Mesodermal cell (in vitro differentiated cells): ENCODE results near the gene MACROH2A2.
"Not testable (repeated sequence)": the region's sequence is repeated elsewhere in the genome, so short reads cannot be mapped to it uniquely, and the experiment has no call there.

Experiments used
- H3K27ac ChIP-seq: 2 replicates; pipeline ENCODE4 v1.7.0; 2013; ENCODE audit warnings: mild to moderate bottlenecking, low read depth, low read length, moderate library complexity; ENCODE audit not compliant: severe bottlenecking
- H3K36me3 ChIP-seq: 2 replicates; pipeline ENCODE4 v1.7.1; 2013; ENCODE audit warnings: mild to moderate bottlenecking, low read length, moderate library complexity; ENCODE audit not compliant: control insufficient read depth, insufficient read depth
- H3K4me1 ChIP-seq: one replicate; pipeline ENCODE4 v1.7.1; 2013; ENCODE audit warnings: mild to moderate bottlenecking, low read length; ENCODE audit not compliant: insufficient read depth, control insufficient read depth, poor library complexity, severe bottlenecking
- H3K4me3 ChIP-seq: 2 replicates; pipeline ENCODE4 v1.7.0; 2013; ENCODE audit warnings: low read length, control low read depth, mild to moderate bottlenecking; ENCODE audit not compliant: insufficient read depth, poor library complexity, severe bottlenecking; ENCODE audit errors: extremely low read depth
- H3K9me3 ChIP-seq: 2 replicates; pipeline ENCODE4 v1.7.1; 2013; ENCODE audit warnings: mild to moderate bottlenecking, low read length, moderate library complexity; ENCODE audit not compliant: control insufficient read depth
- WGBS, 2 experiments: methylation state at CpG; one replicate each; pipeline ENCODE4 v1.1.5; 2013; ENCODE audit warnings: missing lambda C conversion rate in 2 of 2; ENCODE audit not compliant: insufficient coverage in 2 of 2; 5-methylcytosine and 5-hydroxymethylcytosine counted together

The MACROH2A2 gene

DNA sequence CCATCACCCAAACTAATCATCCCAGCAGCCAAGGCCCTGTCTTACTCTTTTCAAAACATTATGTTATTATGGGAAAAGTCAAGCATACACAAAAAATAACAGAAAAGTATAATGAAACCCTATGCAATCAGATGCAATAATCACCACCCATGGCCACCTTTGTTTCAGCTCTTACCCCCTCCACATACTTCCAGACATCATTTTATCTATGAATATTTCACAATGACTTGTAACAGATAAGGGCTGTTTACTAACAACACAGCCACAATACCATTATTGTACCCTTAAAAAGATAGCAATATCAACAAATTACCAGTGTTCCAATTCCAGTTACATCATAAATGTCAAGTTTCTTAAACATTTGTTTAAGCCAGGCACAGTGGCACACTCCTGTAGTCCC, 44.8 kb downstream of the MACROH2A2 start:
- H3K36me3 ChIP-seq = peaks cover 91% of the 10 kb centered on the region
- H3K9me3 ChIP-seq = no peaks in the 10 kb centered on the region
- H3K4me3 ChIP-seq = no peak overlapping the region
- no peaks in the 10 kb centered on the region for H3K4me1 ChIP-seq
- H3K27ac ChIP-seq = no peak overlapping the region

DNA sequence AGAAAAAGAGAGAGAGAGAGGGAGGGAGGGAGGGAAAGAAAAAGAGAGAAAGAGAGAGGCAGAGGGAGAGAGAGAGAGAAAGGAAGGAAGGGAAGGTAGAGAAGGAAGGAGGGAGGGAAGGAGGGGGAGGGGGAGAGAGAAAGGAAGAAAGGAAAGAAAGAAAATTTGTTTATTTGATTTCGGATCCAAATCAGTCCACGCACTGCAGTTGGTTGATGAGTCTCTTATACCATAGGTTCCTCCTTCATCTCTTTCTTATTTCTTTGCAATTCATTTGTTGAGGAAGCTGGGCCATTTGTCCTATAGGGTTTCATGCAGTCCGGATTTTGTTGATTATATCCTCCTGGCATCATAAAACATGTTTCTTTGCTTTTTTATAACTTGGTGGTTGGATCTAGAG, 45.6 kb downstream of the MACROH2A2 start:
- no peak overlapping the region for H3K27ac ChIP-seq
- no peaks in the 10 kb centered on the region for H3K4me1 ChIP-seq
- peaks cover 88% of the 10 kb centered on the region for H3K36me3 ChIP-seq
- no peak overlapping the region for H3K4me3 ChIP-seq
- WGBS, 2 experiments = 76% methylated on average over 2 of the region's 3 CpGs; no CpG with 5 or more reads in 1 of the 2 experiments
- H3K9me3 ChIP-seq = no peaks in the 10 kb centered on the region

DNA sequence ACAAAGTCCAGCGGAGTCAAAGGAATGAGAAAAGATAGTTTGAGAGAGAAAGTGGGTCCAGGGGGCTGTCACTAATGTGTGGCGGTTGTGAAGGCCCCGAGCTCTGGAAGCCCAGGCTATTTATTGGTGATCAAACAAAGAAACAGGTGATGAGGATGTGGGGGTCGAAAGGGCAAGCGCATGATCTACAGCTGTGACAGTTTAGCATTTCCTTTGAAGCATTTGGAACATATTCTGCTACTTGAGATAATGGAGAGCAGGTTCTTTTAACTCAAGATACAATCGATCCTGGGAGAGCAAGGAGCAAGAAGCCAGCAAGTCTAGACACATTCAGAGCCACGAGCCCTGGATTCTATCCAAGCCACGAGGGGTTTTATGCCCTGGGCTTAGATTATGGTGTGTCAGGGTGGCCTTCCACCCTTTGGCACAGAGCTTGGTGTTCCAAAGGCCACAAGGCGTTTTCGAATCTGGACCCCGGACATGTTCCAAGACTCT, 48.5 kb downstream of the MACROH2A2 start:
- H3K9me3 ChIP-seq, H3K27ac ChIP-seq, H3K4me3 ChIP-seq, H3K4me1 ChIP-seq: not testable (repeated sequence)
- H3K36me3 ChIP-seq = peaks cover 82% of the 10 kb centered on the region
- WGBS, 2 experiments = 95 to 96% methylated on average over 9 to 11 of the region's 11 CpGs

DNA sequence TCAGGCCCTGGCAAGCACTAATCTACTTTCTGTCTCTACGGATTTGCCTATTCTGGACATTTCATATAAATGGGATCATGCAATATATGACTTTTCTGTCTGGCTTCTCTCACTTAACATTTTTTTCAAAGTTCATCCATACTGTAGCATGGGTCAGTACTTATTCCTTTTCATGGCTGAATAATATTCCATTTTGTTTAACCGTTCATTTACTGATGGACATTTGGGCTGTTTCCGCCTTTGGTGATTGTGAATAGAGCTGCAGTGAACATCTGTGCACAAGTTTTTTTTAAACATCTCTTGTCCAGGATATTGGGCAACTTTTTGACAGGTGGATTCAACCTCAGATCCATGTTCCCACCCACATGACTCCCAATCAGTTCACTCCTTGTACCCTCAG, 49.0 kb downstream of the MACROH2A2 start:
- H3K36me3 ChIP-seq = peaks cover 79% of the 10 kb centered on the region
- no peaks in the 10 kb centered on the region for H3K9me3 ChIP-seq
- no peak overlapping the region for H3K4me3 ChIP-seq
- no peak overlapping the region for H3K27ac ChIP-seq
- 100% methylated on average over 1 to 2 of the region's 3 CpGs for WGBS, 2 experiments
- H3K4me1 ChIP-seq = no peaks in the 10 kb centered on the region

DNA sequence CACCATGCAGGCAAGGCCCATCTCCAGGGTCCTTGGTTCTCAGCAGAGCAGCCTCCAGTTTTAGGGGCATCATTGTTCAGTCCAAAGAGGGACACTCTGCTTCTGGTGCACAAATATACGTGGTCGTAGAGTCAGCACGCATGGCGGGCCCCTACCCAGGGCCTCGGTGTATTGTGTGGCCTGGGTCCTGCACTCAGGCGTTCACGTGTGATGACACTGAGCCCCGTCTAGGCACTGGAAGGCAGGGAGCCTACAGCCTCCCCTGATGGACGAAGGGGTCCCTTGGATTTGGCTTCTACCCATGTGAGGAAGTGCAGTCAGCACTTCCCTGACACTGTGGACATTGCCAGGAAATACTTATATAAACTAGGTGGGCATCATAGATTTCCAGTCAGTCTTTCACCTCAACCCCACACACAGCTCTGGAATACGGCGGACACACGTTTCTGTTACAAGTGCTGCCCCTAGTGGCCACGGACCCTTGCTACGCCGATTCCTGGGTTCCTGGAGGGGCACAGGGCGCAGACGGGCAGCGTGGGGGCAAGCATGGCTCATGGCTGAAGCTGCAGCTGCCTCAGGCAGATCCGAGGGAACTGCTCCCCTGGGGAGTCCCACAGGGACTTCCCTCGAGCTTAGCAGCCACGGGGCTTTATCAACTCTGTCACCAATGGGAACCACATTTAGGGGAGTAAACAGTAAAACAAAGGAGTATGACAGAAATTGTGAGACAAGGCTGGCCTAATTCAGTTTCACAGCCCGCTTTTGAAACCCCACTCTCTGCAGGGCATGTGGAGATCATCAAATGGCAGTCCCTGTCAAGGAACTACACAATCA, 54.5 kb downstream of the MACROH2A2 start:
- H3K36me3 ChIP-seq = peaks cover 67% of the 10 kb centered on the region
- no peaks in the 10 kb centered on the region for H3K4me1 ChIP-seq
- no peak overlapping the region for H3K4me3 ChIP-seq
- no peaks in the 10 kb centered on the region for H3K9me3 ChIP-seq
- 70 to 84% methylated on average over 14 to 21 of the region's 22 CpGs for WGBS, 2 experiments
- no peak overlapping the region for H3K27ac ChIP-seq

DNA sequence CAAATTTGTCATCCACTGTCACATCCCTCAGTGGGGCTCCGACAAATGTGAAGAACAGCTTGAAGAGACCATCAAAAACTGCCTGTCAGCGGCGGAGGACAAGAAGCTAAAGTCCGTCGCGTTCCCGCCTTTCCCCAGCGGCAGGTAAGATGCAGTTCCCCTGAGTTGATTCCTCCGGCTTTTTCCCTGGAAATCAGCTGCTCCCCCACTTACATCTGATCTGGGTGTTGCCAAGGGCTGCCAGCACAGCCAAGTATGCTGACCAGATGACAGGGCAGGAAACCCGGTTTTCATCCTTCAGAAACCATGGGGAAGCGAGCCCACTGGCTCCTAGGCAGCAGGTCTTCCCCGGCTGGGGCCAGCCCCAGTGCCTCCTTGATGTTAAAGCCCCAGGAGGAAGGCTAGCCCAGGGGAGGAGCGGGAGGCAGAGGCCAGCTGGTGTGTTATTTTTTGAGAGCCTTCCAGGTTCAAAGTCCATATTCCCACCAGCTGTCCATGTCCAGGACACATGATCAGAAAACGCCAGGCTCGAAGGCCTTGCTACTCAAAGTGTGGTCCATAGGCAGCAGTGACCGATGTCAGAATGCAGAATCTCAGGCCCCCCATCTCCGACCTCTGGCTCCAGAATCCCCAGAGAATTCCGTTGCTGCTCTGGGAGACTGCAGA, 56.6 kb downstream of the MACROH2A2 start:
- no peak overlapping the region for H3K27ac ChIP-seq
- H3K4me3 ChIP-seq = no peak overlapping the region
- H3K9me3 ChIP-seq = no peaks in the 10 kb centered on the region
- H3K4me1 ChIP-seq = no peaks in the 10 kb centered on the region
- WGBS, 2 experiments = 96 to 97% methylated on average over 17 of the region's 18 CpGs
- H3K36me3 ChIP-seq = peaks cover 66% of the 10 kb centered on the region

DNA sequence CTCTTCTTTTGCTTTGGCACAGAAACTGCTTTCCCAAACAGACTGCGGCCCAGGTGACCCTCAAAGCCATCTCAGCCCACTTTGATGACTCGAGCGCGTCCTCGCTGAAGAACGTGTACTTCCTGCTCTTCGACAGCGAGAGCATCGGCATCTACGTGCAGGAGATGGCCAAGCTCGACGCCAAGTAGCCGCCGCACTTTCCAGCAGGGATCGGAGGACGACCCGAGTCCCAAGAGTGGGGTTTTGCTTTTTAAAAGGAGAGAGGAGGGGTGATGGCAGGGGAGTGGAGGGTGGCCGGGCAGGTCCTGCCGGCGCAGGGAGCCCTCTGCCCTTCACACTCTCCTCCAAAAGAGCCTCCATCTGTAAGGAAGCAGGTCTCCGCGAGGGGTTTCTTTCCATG, 58.9 kb downstream of the MACROH2A2 start:
- no peak overlapping the region for H3K27ac ChIP-seq
- no peaks in the 10 kb centered on the region for H3K9me3 ChIP-seq
- peaks cover 50% of the 10 kb centered on the region for H3K36me3 ChIP-seq
- H3K4me3 ChIP-seq = no peak overlapping the region
- no peaks in the 10 kb centered on the region for H3K4me1 ChIP-seq
- WGBS, 2 experiments = 97% methylated on average over 6 to 17 of the region's 22 CpGs

DNA sequence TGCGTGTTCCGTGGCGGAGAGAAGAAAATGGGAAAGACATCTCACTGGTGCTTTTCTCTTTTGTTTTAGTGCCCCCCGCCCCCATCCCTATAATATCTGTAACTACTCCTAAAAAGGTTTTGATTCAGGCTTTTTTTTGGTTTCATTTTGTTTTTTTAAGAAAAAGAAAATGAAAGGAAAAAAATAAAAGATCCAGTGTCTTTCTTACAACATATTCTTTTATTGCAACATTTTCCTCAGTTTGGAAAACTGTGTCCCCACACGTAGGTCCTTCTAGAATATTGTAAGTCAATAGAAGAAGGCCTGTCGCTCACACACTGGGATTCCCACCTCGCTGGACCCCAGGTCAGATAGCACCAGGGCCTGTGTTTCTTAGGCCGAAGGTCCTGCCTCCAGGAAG, 59.4 kb downstream of the MACROH2A2 start:
- Histone ChIP-seq H3K36me3 (peaks cover 50% of the 10 kb centered on the region), H3K9me3 (no peaks in the 10 kb centered on the region)
- WGBS, 2 experiments = 94 to 98% methylated on average over 4 of the region's 8 CpGs

DNA sequence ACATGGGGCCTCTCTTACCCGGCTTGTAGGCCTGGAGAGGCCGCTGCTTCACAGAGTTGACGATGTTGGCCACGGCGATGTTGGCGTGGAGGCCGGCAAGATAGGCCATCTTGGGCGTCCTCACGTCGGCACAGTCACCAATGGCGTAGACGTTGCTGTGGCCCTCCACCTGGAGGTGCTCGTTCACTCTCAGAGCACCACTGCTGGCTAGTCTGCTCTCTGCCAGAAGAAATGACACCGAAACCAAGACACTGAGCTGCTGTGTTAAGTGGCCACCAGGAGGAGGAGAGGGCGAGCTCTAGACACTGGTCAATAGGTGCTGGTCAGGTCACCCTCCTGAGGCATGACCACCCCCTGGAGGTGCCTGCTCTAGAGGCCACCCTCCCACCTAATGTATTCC, 62.3 kb downstream of the MACROH2A2 start:
- no peak overlapping the region for H3K27ac ChIP-seq

More for the DNA sequence above, 59.4 kb downstream of the MACROH2A2 start:
- Histone ChIP-seq H3K4me3 (no peak overlapping the region), H3K27ac (no peak overlapping the region), H3K4me1 (no peaks in the 10 kb centered on the region)

DNA sequence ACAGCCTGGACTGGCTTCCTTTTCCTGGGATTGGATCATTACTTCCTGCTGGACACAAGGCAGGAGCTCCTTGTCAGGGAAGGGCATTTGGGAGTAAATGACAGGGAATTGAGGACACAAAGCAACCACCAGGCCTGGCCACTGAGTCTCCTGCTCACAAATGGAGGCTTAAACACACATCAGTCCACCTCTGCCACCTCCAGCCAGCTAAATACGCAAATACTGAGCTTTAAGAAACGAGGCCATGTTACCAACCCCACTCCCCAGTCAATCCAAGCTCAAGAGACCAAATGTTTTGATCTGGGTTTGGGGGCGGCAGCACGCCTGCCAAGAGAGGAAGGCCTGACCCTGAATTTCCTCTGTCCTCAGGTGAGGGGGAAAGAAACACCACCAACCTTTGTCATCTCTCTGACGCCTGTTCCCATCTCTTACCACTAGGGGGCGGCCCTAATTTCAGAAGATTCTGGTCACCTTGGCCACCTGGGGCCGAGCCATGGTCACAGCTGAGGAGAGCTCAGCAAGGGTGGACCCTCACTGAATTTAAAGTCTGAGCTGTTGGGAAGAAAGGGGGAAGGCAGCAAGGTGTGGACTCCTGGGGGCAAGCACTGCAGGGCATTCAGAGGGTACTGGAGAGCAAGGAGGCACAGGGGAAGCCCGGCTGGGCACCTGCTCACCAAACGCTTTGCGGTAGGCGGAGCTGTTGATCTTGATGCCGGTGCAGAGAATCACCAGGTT, 63.5 kb downstream of the MACROH2A2 start:
- Histone ChIP-seq H3K27ac (no peak overlapping the region), H3K9me3 (no peaks in the 10 kb centered on the region), H3K4me1 (no peaks in the 10 kb centered on the region), H3K36me3 (peaks cover 24% of the 10 kb centered on the region), H3K4me3 (no peak overlapping the region)
- WGBS, 2 experiments = 74 to 78% methylated on average over 7 to 8 of the region's 12 CpGs

More for the DNA sequence above, 62.3 kb downstream of the MACROH2A2 start:
- H3K4me3 ChIP-seq = no peak overlapping the region
- no peaks in the 10 kb centered on the region for H3K9me3 ChIP-seq
- H3K4me1 ChIP-seq = no peaks in the 10 kb centered on the region
- H3K36me3 ChIP-seq = peaks cover 33% of the 10 kb centered on the region
- 91 to 97% methylated on average over 14 to 15 of the region's 15 CpGs for WGBS, 2 experiments
